ENCODE measurements around the gene RNF144A. TPM values are rescaled to one million over a fixed set of nuclear protein-coding genes. Genes with fewer than 3 reads are reported as not detected.

RNF144A gene
- total and polyA plus RNA-seq, 9 donors, result 13.7 to 27.6 (median 21.5) TPM

- Histone ChIP-seq H3K36me3 (ENCODE audit: control insufficient read depth, insufficient read depth, low read length) (peaks cover 39% of the 10 kb centered on the region), H3K9me3 (replicated peaks; ENCODE audit: control insufficient read depth, low read depth, low read length) (no peaks in the 10 kb centered on the region), H3K27ac (ENCODE audit: low read length) (peak overlapping the region; percentile 45), H3K4me1 (ENCODE audit: control insufficient read depth, insufficient read depth, low read length) (peaks cover 38% of the 10 kb centered on the region), H3K4me3 (ENCODE audit: low read length) (no peak overlapping the region), H3K27me3 (ENCODE audit: control insufficient read depth, insufficient read depth, low read length) (no peaks in the 10 kb centered on the region)
- no CpG with 5 or more reads among the region's 4 CpGs for WGBS (ENCODE audit: insufficient coverage)
- no peak for DNase-seq
Measured at GRCh38 chr2:7027411-7027810, 110.2 kb downstream of the RNF144A start.

- WGBS (ENCODE audit: insufficient coverage), result 90% methylated on average over 15 of the region's 15 CpGs
- H3K27ac ChIP-seq (ENCODE audit: low read length), result no peak overlapping the region
Measured at GRCh38 chr2:7027956-7028655, 110.9 kb downstream of the RNF144A start.

GRCh38 chr2:7028846-7029245 is 111.6 kb downstream of the RNF144A start:
- Histone ChIP-seq H3K4me3 (ENCODE audit: low read length) (no peak overlapping the region), H3K36me3 (ENCODE audit: control insufficient read depth, insufficient read depth, low read length) (peaks cover 49% of the 10 kb centered on the region), H3K4me1 (ENCODE audit: control insufficient read depth, insufficient read depth, low read length) (peaks cover 28% of the 10 kb centered on the region), H3K9me3 (replicated peaks; ENCODE audit: control insufficient read depth, low read depth, low read length) (no peaks in the 10 kb centered on the region), H3K27ac (ENCODE audit: low read length) (no peak overlapping the region), H3K27me3 (ENCODE audit: control insufficient read depth, insufficient read depth, low read length) (no peaks in the 10 kb centered on the region)
- WGBS (ENCODE audit: insufficient coverage), result 93% methylated on average over 4 of the region's 6 CpGs
- DNase-seq, result no peak

More at GRCh38 chr2:7027956-7028655, 110.9 kb downstream of the RNF144A start:
- no peaks in the 10 kb centered on the region for H3K9me3 ChIP-seq (replicated peaks; ENCODE audit: control insufficient read depth, low read depth, low read length)
- no peaks in the 10 kb centered on the region for H3K27me3 ChIP-seq (ENCODE audit: control insufficient read depth, insufficient read depth, low read length)
- H3K4me1 ChIP-seq (ENCODE audit: control insufficient read depth, insufficient read depth, low read length), result peaks cover 33% of the 10 kb centered on the region
- peaks cover 46% of the 10 kb centered on the region for H3K36me3 ChIP-seq (ENCODE audit: control insufficient read depth, insufficient read depth, low read length)
- H3K4me3 ChIP-seq (ENCODE audit: low read length), result no peak overlapping the region
- no peak for DNase-seq

- Histone ChIP-seq H3K27me3 (ENCODE audit: control insufficient read depth, insufficient read depth, low read length) (no peaks in the 10 kb centered on the region), H3K36me3 (ENCODE audit: control insufficient read depth, insufficient read depth, low read length) (peaks cover 45% of the 10 kb centered on the region), H3K27ac (ENCODE audit: low read length) (no peak overlapping the region), H3K9me3 (replicated peaks; ENCODE audit: control insufficient read depth, low read depth, low read length) (no peaks in the 10 kb centered on the region), H3K4me3 (ENCODE audit: low read length) (no peak overlapping the region), H3K4me1 (ENCODE audit: control insufficient read depth, insufficient read depth, low read length) (peaks cover 25% of the 10 kb centered on the region)
- DNase-seq, result no peak
- 86% methylated on average over 9 of the region's 13 CpGs for WGBS (ENCODE audit: insufficient coverage)
Measured at GRCh38 chr2:7029291-7030059, 112.3 kb downstream of the RNF144A start.

- no peak for DNase-seq
- H3K27me3 ChIP-seq (ENCODE audit: control insufficient read depth, insufficient read depth, low read length), result no peaks in the 10 kb centered on the region
- no peaks in the 10 kb centered on the region for H3K9me3 ChIP-seq (replicated peaks; ENCODE audit: control insufficient read depth, low read depth, low read length)
- 100% methylated on average over 2 of the region's 11 CpGs for WGBS (ENCODE audit: insufficient coverage)
- peaks cover 22% of the 10 kb centered on the region for H3K4me1 ChIP-seq (ENCODE audit: control insufficient read depth, insufficient read depth, low read length)
- H3K27ac ChIP-seq (ENCODE audit: low read length), result no peak overlapping the region
- H3K4me3 ChIP-seq (ENCODE audit: low read length), result no peak overlapping the region
- H3K36me3 ChIP-seq (ENCODE audit: control insufficient read depth, insufficient read depth, low read length), result peaks cover 46% of the 10 kb centered on the region
Measured at GRCh38 chr2:7030810-7031209, 113.6 kb downstream of the RNF144A start.

GRCh38 chr2:7031547-7032245 is 114.5 kb downstream of the RNF144A start:
- Histone ChIP-seq H3K4me1 (ENCODE audit: control insufficient read depth, insufficient read depth, low read length) (peaks cover 18% of the 10 kb centered on the region), H3K36me3 (ENCODE audit: control insufficient read depth, insufficient read depth, low read length) (peaks cover 51% of the 10 kb centered on the region), H3K27ac (ENCODE audit: low read length) (peak overlapping the region; percentile 10), H3K27me3 (ENCODE audit: control insufficient read depth, insufficient read depth, low read length) (no peaks in the 10 kb centered on the region), H3K4me3 (ENCODE audit: low read length) (no peak overlapping the region), H3K9me3 (replicated peaks; ENCODE audit: control insufficient read depth, low read depth, low read length) (no peaks in the 10 kb centered on the region)
- DNase-seq, result peak; percentile 79
- WGBS (ENCODE audit: insufficient coverage), result 76% methylated on average over 19 of the region's 25 CpGs

GRCh38 chr2:7032371-7032770 is 115.2 kb downstream of the RNF144A start:
- Histone ChIP-seq H3K9me3 (replicated peaks; ENCODE audit: control insufficient read depth, low read depth, low read length) (no peaks in the 10 kb centered on the region), H3K27me3 (ENCODE audit: control insufficient read depth, insufficient read depth, low read length) (no peaks in the 10 kb centered on the region), H3K4me1 (ENCODE audit: control insufficient read depth, insufficient read depth, low read length) (peaks cover 17% of the 10 kb centered on the region), H3K36me3 (ENCODE audit: control insufficient read depth, insufficient read depth, low read length) (peaks cover 55% of the 10 kb centered on the region), H3K4me3 (ENCODE audit: low read length) (no peak overlapping the region), H3K27ac (ENCODE audit: low read length) (no peak overlapping the region)
- DNase-seq, result no peak
- 94% methylated on average over 14 of the region's 16 CpGs for WGBS (ENCODE audit: insufficient coverage)

GRCh38 chr2:7033136-7033960 is 116.1 kb downstream of the RNF144A start:
- DNase-seq, result no peak
- Histone ChIP-seq H3K4me1 (ENCODE audit: control insufficient read depth, insufficient read depth, low read length) (peaks cover 12% of the 10 kb centered on the region), H3K4me3 (ENCODE audit: low read length) (no peak overlapping the region), H3K27ac (ENCODE audit: low read length) (no peak overlapping the region), H3K27me3 (ENCODE audit: control insufficient read depth, insufficient read depth, low read length) (no peaks in the 10 kb centered on the region), H3K36me3 (ENCODE audit: control insufficient read depth, insufficient read depth, low read length) (peaks cover 58% of the 10 kb centered on the region), H3K9me3 (replicated peaks; ENCODE audit: control insufficient read depth, low read depth, low read length) (no peaks in the 10 kb centered on the region)
- WGBS (ENCODE audit: insufficient coverage), result 87% methylated on average over 20 of the region's 20 CpGs

GRCh38 chr2:7034303-7034702 is 117.1 kb downstream of the RNF144A start:
- Histone ChIP-seq H3K27me3 (ENCODE audit: control insufficient read depth, insufficient read depth, low read length) (no peaks in the 10 kb centered on the region), H3K4me1 (ENCODE audit: control insufficient read depth, insufficient read depth, low read length) (peaks cover 12% of the 10 kb centered on the region), H3K9me3 (replicated peaks; ENCODE audit: control insufficient read depth, low read depth, low read length) (no peaks in the 10 kb centered on the region), H3K27ac (ENCODE audit: low read length) (no peak overlapping the region), H3K4me3 (ENCODE audit: low read length) (no peak overlapping the region), H3K36me3 (ENCODE audit: control insufficient read depth, insufficient read depth, low read length) (peaks cover 57% of the 10 kb centered on the region)
- WGBS (ENCODE audit: insufficient coverage), result 46% methylated on average over 12 of the region's 14 CpGs
- DNase-seq, result peak; percentile 54
